ENCODE results near the gene GALNT5.

DNA sequence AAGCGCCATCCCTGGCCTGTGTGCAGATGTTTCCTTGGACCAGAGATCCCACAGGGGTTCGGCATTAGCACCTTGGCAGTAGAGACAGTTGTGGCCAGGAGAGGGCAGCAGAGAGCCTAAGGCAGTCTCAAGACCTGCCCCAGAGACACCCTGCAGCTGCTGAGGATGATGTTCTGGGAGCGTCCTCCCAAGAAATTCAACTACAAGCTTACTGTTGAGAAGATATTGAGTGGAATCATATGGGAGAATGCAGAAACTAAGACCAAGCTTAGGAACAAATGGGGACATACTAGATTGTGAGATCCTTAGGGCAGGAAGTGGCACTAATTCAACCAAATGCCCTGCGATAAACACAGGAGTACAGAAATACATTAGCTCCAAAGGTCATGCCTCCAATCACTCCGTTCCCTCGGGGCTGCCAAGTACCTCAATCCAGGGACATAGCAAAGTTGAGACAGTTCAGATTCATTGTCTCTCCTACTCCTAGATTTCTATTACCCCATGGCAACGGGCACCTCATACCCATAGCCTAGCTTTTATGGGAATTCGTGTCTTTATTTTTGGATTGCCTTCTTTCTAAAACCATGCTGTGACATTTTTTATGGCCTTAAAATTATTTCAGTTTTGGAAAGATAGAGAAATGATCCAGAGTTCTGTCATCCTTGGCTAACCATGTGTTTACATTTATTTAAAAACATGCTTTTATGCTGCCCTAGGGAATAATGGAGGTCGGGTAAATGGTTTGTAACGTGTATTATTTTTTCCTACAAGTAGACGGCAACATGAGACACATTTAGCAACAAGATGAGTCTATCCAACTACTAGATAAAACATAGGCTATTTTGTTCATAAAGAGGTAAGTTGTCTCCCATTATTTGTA is 70.4 kb downstream of the GALNT5 start:
- TF ChIP-seq, protein P1, sequence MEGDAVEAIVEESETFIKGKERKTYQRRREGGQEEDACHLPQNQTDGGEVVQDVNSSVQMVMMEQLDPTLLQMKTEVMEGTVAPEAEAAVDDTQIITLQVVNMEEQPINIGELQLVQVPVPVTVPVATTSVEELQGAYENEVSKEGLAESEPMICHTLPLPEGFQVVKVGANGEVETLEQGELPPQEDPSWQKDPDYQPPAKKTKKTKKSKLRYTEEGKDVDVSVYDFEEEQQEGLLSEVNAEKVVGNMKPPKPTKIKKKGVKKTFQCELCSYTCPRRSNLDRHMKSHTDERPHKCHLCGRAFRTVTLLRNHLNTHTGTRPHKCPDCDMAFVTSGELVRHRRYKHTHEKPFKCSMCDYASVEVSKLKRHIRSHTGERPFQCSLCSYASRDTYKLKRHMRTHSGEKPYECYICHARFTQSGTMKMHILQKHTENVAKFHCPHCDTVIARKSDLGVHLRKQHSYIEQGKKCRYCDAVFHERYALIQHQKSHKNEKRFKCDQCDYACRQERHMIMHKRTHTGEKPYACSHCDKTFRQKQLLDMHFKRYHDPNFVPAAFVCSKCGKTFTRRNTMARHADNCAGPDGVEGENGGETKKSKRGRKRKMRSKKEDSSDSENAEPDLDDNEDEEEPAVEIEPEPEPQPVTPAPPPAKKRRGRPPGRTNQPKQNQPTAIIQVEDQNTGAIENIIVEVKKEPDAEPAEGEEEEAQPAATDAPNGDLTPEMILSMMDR (IDR thresholded peaks at IDR 0.05; ENCODE audit: insufficient read depth, low read length, poor library complexity, severe bottlenecking): peak; percentile 95
- TF ChIP-seq EZH2phosphoT487 (conservative IDR thresholded peaks at IDR 0.05; ENCODE audit: low read length): no peak

All from SU-DHL-6 (cell line).